Regular cardiac myocyte (primary cell): Measurements from ENCODE around the gene WNT2. TPM values are rescaled to one million over a fixed set of nuclear protein-coding genes. Genes with fewer than 3 reads are reported as not detected.

Experiments
- total RNA-seq: library from RNA; depleted of rRNA; stranded (reverse); fragments of >200 nt; gene quantifications from 2 replicates; pipeline ENCODE4 v1.2.3, GENCODE V29; 2014

The WNT2 gene
- under 0.01 and 0.19 TPM in 2 replicates for total RNA-seq

DNA sequence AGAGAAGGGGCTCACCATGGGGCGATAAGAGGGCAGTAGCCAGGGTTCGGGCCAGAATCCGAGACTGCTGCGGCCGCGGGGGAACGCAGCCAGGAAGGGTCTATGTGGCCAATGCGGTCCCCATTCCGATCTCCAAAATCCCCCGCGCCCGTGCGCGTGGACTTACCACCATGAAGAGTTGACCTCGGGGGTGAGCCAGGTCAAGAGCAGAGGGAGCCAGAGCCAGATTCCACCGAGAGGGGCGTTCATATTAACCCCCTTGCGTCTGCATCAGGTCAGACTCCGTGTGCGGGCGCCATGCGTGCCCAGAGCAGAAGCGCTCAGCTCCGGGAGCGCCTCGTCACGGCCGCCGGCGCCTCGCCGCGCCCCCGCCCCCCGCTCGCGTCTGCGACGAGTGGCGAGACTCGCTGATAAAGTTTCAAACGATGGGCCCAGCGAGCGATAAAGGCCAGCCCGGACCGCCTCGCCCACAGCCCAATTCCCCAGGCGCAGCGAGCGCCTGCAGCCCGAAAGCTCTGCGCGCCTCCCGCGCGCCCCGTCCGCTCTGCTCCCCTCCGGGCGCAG is at the start of gene WNT2:
WNT2 (minus strand) TSS at position 318 of the 564 bp plus-strand sequence; CDS start at position 249, 69 bp downstream.

Other genes starting within 250 kb of the WNT2 start
- gene ASZ1, start 104.4 kb upstream of the WNT2 start, total RNA-seq, result not detected in 2 replicates
- under 0.01 TPM in 2 replicates for gene CFTR, start 157.0 kb upstream of the WNT2 start, total RNA-seq